ENCODE measurements around the gene ZNF135.

Gene ZNF135

DNA sequence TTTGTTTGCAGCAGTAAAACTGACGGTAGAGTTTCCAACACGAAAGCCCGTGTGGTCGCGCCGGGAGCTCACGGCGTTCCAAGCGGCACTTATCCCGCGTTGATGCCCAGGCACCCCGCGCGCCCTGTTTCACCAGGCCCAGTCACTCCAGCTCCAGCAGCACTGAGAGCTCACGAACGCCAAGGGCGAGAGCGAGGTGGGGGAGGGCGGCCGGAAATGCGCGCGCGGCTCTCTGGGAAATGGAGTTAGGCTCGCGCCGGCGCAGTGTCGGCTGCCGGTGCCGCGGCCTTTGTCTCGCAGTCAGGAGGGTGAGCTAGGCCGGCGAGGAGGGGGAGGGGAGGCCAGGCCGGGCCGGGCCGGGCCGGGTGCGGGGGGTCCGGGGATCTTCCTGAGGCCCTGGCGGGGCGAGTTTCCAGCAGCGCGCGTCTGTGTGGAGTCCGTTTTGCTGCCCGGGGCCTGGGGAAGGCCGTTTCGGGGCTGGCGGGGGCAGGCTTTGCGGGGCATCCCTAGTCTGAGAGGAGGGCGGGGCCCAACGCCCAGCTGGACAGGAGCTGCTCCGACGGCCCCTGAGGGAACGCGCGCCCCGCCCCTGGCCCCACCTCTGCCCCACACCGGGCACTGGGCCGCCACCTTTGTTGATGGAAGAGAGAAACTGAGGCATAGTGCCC is at the start of gene ZNF135:
Gene ZNF135 (plus strand): TSS at position 280 of the 668 bp plus-strand sequence. CDS start 721 bp downstream, outside the sequence.
- no peak for TF ChIP-seq JUND (IDR thresholded peaks at IDR 0.05; ENCODE audit: low read depth)
- DNase-seq (ENCODE audit: low read depth in 1 of 2, low spot score in 1 of 2), result peak; percentile 94 to 95
- in situ Hi-C loops (cut with HindIII; ENCODE audit: low pct_unique_long_range_greater_than_20kb, low sequenced_read_pairs), result no loop called here

GRCh38 chr19:58009301-58009665 is 49.8 kb upstream of the ZNF135 start:
- in situ Hi-C loops (cut with HindIII; ENCODE audit: low pct_unique_long_range_greater_than_20kb, low sequenced_read_pairs), result no loop called here
- no peak for TF ChIP-seq JUND (IDR thresholded peaks at IDR 0.05; ENCODE audit: low read depth)
- no peak for DNase-seq (ENCODE audit: low read depth in 1 of 2, low spot score in 1 of 2)

DNA sequence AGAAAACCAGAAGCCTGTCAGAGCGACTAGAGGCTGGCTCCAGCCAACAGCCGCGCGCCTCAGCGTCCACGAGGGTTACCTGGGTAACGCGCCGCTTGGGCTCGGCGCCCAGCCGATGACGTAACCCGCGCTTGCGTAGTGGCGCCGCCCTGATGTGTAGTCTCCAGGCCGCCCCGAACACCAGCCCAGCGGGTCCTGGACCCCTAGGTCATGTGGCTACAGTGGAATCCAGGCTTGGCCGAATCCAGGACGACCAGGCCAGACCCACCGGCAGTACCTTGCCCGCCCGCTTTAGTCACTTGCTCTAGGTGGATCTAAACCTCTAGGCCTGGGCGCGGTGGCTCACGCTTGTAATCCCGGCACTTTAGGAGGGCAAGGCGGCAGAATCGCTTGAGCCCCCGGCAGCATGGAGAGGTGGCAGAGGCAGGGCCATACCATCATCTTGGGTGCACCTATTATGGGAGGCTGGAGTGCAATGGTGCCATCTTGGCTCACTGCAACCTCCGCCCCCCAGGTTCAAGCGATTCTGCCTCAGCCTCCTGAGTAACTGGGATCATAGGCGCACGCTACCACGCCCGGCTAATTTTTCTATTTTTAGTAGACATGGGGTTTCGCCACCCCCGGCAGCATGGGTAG is 49.3 kb upstream of the ZNF135 start:
- in situ Hi-C loops (cut with HindIII; ENCODE audit: low pct_unique_long_range_greater_than_20kb, low sequenced_read_pairs), result no loop called here
- DNase-seq (ENCODE audit: low read depth in 1 of 2, low spot score in 1 of 2), result peak; percentile 59 to 92
- TF ChIP-seq JUND (IDR thresholded peaks at IDR 0.05; ENCODE audit: low read depth), result no peak

DNA sequence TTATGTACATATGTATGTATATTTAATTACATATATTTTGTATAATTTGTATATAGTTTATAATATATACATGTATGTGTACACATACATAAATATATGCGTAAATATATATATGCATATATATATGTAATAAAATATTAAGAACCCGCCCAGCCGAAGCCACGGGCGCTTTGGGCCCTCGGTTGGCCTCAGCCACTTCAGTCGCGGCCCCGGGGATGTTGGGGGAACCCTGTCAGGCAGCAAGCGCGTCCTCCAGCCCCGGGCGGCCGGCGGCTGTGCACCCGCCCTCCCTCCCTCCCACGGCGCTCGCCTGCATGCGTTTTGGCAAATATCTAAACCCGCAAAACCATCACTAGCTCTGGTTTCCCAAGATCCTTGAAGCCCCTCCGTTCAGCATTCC is 48.6 kb upstream of the ZNF135 start:
- DNase-seq (ENCODE audit: low read depth in 1 of 2, low spot score in 1 of 2), result peak in 1 of 2 experiments; percentile 24
- TF ChIP-seq JUND (IDR thresholded peaks at IDR 0.05; ENCODE audit: low read depth), result no peak
- in situ Hi-C loops (cut with HindIII; ENCODE audit: low pct_unique_long_range_greater_than_20kb, low sequenced_read_pairs), result no loop called here

DNA sequence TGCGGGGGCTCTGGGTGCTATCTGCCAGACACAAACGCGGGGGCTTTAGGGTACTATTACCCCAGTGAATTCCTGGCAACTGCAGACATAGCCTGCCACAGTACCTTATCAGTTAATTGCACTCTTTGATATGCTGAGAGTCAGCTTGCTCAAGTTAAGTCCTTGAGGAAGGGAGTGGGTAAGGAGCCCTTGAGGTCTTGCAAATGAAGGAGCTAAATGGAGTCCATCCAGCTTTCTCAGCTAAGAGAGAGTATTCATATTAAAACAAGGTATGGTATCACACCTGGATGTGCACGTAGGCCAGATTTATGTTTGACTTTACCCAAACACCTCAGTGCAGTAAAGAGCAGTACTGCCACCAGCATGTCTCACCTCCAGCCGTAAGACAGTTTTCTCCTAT is 44.9 kb upstream of the ZNF135 start:
- DNase-seq (ENCODE audit: low read depth in 1 of 2, low spot score in 1 of 2), result no peak
- in situ Hi-C loops (cut with HindIII; ENCODE audit: low pct_unique_long_range_greater_than_20kb, low sequenced_read_pairs), result no loop called here
- no peak for TF ChIP-seq JUND (IDR thresholded peaks at IDR 0.05; ENCODE audit: low read depth)

DNA sequence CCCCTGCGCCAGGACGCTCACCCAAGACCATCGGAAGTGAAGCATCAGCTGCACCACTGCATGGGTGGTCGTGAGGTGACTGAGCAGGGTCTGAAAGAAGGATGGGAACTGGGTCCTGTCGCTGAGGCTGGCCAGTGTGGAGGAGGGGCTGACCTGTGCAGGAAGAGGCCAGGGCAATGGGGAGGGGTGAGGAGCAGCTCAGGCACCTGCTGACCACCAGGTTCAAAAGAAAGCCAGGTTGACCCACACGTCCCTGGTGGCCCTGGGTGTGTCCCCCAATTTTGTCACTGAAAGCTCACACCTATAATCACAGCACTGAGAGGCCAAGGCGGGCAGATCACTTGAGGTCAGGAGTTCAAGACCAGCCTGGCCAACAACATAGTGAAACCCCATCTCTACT is 39.0 kb upstream of the ZNF135 start:
- in situ Hi-C loops (cut with HindIII; ENCODE audit: low pct_unique_long_range_greater_than_20kb, low sequenced_read_pairs), result no loop called here
- TF ChIP-seq JUND (IDR thresholded peaks at IDR 0.05; ENCODE audit: low read depth), result no peak
- no peak for DNase-seq (ENCODE audit: low read depth in 1 of 2, low spot score in 1 of 2)

- in situ Hi-C loops (cut with HindIII; ENCODE audit: low pct_unique_long_range_greater_than_20kb, low sequenced_read_pairs), result no loop called here
- TF ChIP-seq JUND (IDR thresholded peaks at IDR 0.05; ENCODE audit: low read depth), result no peak
- DNase-seq (ENCODE audit: low read depth in 1 of 2, low spot score in 1 of 2), result peak; percentile 57 to 82
Measured at GRCh38 chr19:58021541-58022282, 37.4 kb upstream of the ZNF135 start.

DNA sequence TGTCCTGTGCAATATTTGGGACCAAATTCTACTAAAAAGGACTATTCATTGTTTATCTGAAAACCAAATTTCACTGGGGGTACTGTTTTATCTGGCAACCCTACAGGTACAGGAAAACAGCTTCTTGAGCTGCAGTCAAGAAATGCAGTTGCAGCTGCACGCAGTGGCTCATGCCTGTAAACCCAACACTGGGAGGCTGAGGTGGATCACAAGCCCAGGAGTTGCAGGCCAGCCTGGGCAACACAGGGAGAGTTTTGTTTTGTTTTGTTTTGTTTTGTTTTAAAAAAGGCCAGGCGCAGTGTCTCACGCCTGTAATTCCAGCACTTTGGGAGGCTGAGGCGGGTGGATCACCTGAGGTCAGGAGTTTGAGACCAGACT is 36.8 kb upstream of the ZNF135 start:
- in situ Hi-C loops (cut with HindIII; ENCODE audit: low pct_unique_long_range_greater_than_20kb, low sequenced_read_pairs), result no loop called here
- TF ChIP-seq JUND (IDR thresholded peaks at IDR 0.05; ENCODE audit: low read depth), result no peak
- DNase-seq (ENCODE audit: low read depth in 1 of 2, low spot score in 1 of 2), result no peak

GRCh38 chr19:58024661-58025060 is 34.4 kb upstream of the ZNF135 start:
- no peak for TF ChIP-seq JUND (IDR thresholded peaks at IDR 0.05; ENCODE audit: low read depth)
- in situ Hi-C loops (cut with HindIII; ENCODE audit: low pct_unique_long_range_greater_than_20kb, low sequenced_read_pairs), result no loop called here
- no peak for DNase-seq (ENCODE audit: low read depth in 1 of 2, low spot score in 1 of 2)

DNA sequence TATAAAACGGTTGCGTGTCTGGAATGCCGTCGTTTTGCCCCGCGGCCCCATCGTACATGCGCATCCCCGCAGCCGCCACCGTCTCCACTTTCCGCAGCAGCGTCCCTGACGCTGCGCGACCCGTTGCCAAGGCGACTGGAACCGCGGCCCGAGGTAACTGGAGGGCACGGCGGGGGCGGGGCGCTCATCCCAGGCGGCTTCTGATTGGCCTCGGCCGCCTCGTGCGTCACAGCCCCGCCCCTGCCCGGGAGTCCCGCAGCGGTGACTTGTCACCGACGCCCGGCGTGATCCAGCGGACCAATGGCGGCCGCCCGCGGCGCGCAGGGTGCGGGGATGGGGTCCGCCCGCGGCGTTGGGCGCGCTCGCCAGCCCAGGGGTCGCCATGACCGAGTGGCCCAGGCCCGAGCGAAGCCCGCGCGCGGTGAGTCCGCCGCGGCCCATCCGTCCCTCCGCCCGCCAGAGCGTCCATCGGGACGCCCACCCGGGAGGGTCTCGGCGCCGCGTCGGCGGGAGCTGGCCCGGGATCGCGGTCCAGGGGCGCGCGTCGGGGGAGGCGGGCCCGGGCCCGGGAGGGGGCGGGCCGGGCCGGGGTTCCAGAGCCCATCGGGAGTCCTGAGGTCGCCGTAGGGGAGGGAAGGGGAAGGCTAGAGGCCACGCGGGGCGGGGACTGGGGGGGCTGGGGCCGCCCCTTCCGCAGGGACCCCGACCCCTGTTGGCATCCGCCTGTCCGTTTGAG is 25.2 kb upstream of the ZNF135 start, which contains the start of gene ZSCAN1:
Gene ZSCAN1 (plus strand): TSS at position 285 of the 736 bp plus-strand sequence. CDS start 3,812 bp downstream, outside the sequence.
- no peak for TF ChIP-seq JUND (IDR thresholded peaks at IDR 0.05; ENCODE audit: low read depth)
- DNase-seq (ENCODE audit: low read depth in 1 of 2, low spot score in 1 of 2), result peak; percentile 83 to 95
- in situ Hi-C loops (cut with HindIII; ENCODE audit: low pct_unique_long_range_greater_than_20kb, low sequenced_read_pairs), result no loop called here

GRCh38 chr19:58034477-58034793 is 24.6 kb upstream of the ZNF135 start:
- in situ Hi-C loops (cut with HindIII; ENCODE audit: low pct_unique_long_range_greater_than_20kb, low sequenced_read_pairs), result no loop called here
- no peak for DNase-seq (ENCODE audit: low read depth in 1 of 2, low spot score in 1 of 2)
- no peak for TF ChIP-seq JUND (IDR thresholded peaks at IDR 0.05; ENCODE audit: low read depth)

DNA sequence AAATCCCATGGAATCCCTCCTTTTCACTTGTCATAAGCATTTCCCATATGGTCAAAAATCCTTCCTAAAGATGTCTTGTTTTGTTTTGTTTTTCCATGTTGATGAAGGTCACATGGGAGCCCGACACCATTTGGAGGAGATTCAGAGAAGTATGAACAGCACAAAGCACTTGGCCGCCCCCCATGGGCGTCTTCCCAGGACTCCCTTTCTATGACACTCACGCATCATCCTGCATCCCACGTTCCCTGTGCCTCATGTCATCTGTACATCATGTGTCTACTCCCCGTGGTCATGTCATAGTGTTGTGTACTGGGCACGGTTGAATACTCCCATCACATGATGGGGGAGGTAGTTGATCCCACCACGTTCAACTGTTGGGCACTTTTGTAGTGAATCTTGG is 23.2 kb upstream of the ZNF135 start:
- no peak for DNase-seq (ENCODE audit: low read depth in 1 of 2, low spot score in 1 of 2)
- in situ Hi-C loops (cut with HindIII; ENCODE audit: low pct_unique_long_range_greater_than_20kb, low sequenced_read_pairs), result no loop called here
- TF ChIP-seq JUND (IDR thresholded peaks at IDR 0.05; ENCODE audit: low read depth), result no peak

Data from T47D (cell line).